ENCODE data around the gene ELMO2. TPM values are rescaled to one million over a fixed set of nuclear protein-coding genes. Genes with fewer than 3 reads are reported as not detected.

Gene ELMO2
- total and polyA plus RNA-seq, 12 donors = 17.2 to 46.0 (median 27.5) TPM

DNA sequence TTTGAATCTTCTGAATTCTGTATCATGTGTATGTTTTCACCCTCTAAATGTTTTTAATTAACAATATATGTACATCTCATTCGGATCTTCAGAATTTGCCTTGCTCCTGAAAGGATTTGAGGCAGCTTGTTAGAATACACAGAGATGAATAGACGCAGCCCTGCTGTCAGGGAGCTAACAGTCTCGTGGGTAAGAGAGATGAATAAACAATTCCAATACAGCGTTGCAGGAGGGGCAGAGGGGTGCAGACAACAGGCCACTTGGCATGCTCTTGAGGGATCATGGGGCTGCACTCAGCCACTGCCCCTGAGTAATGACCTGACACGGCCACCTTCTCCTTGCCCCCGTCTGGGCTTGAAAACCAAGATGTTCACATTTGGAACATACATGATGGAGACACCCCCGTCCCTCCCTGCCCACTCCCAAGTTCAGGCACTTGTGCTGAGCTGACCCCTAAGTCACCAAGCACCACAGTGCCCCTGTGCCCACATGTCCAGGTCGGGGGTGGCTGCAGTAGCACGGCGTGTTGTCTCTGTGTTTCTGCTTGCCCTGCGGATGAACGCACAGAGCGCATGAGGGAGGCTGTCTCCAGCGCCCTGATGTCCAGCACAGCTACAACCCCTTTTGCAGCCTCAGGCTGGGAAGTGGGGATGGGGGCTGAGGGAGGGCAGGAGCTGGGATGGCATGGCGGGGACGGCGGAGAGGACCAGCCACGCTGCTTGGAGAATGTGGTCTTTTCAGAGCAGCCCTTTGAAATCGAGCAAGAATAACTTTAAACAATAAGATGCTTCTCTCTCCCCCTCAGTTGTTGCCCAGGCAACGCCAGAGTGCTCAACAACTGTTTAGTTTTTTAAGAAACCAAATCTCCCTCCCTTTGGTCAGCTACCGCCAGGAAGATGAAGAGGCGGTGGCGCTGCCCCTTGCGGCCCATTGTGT is 65.1 kb downstream of the ELMO2 start:
- no peaks in the 10 kb centered on the region for H3K9me3 ChIP-seq
- no peaks in the 10 kb centered on the region for H3K36me3 ChIP-seq
- TF ChIP-seq, protein P1, sequence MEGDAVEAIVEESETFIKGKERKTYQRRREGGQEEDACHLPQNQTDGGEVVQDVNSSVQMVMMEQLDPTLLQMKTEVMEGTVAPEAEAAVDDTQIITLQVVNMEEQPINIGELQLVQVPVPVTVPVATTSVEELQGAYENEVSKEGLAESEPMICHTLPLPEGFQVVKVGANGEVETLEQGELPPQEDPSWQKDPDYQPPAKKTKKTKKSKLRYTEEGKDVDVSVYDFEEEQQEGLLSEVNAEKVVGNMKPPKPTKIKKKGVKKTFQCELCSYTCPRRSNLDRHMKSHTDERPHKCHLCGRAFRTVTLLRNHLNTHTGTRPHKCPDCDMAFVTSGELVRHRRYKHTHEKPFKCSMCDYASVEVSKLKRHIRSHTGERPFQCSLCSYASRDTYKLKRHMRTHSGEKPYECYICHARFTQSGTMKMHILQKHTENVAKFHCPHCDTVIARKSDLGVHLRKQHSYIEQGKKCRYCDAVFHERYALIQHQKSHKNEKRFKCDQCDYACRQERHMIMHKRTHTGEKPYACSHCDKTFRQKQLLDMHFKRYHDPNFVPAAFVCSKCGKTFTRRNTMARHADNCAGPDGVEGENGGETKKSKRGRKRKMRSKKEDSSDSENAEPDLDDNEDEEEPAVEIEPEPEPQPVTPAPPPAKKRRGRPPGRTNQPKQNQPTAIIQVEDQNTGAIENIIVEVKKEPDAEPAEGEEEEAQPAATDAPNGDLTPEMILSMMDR (IDR thresholded peaks at IDR 0.05) = no peak
- H3K27ac ChIP-seq = no peak overlapping the region
- intact Hi-C loops (cut with DNase I) = loop anchor here in 2 of 10 donors (2.0 to 10.0 kb wide), 2 partner anchors 49 to 327 kb away; no protein-coding TSS in a partner anchor
- DNase-seq (no peak), ATAC-seq (no peak)
- H3K27me3 ChIP-seq = peaks cover 0 to 75% (median 64%) of the 10 kb centered on the region in 7 donors
- H3K4me1 ChIP-seq = peaks cover 0 to 15% (median 12%) of the 10 kb centered on the region in 9 donors
- no peak overlapping the region for H3K4me3 ChIP-seq
- WGBS, 2 donors = 63 to 65% methylated on average over 24 of the region's 24 CpGs

DNA sequence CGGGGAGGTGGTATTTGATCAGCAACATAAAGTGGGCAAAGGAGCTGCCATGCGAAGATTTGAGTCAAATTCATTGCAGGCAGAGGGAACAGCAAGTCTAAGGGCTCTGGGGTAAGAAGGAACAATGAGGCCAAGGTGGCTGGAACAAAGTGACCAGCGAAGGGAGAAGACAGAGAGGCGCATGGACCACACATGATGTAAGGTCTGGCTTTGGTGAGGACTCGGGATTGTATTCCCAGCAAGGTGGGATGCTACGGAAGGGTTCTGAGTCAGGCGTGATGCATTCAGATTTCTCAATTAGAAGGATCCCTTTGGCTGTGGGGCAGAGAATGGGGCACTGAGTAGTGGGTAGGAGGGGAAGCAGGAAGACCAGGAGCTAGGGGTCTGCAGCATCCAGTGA is 67.4 kb downstream of the ELMO2 start:
- H3K36me3 ChIP-seq = no peaks in the 10 kb centered on the region
- H3K4me1 ChIP-seq = peaks cover 0 to 15% (median 12%) of the 10 kb centered on the region in 9 donors
- H3K4me3 ChIP-seq = no peak overlapping the region
- H3K27me3 ChIP-seq = peaks cover 0 to 98% (median 87%) of the 10 kb centered on the region in 7 donors
- H3K9me3 ChIP-seq = no peaks in the 10 kb centered on the region
- intact Hi-C loops (cut with DNase I) = no loop called here
- TF ChIP-seq, protein P1 (IDR thresholded peaks at IDR 0.05) = no peak
- 81 to 83% methylated on average over 7 of the region's 7 CpGs for WGBS, 2 donors
- ATAC-seq (no peak), DNase-seq (no peak)
- no peak overlapping the region for H3K27ac ChIP-seq

DNA sequence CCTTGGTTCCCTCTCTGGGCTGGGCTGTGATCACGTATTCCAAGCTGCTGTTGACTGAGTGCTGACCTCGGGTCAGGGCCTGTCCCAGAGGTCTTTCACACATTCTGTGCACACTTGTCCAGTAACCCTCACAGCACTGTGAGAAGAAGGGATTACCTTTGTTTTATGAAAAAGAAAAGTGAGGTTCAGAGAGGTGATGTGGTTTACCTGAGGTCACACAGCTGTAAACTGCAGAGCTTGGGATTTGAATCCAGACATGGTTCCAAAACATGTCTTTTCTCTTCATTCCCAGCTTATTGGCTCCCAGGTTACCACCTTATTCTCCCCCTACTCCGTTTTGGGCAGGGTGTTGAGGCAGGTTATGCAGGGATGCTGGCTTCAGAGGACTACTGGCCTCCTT is 69.7 kb downstream of the ELMO2 start:
- Histone ChIP-seq H3K27ac (no peak overlapping the region), H3K27me3 (peaks cover 0 to 96% (median 84%) of the 10 kb centered on the region in 7 donors), H3K36me3 (no peaks in the 10 kb centered on the region), H3K4me3 (no peak overlapping the region), H3K4me1 (no peaks in the 10 kb centered on the region), H3K9me3 (no peaks in the 10 kb centered on the region)
- TF ChIP-seq, protein P1 (IDR thresholded peaks at IDR 0.05) = no peak
- WGBS, 2 donors = 45 to 52% methylated on average over 3 of the region's 3 CpGs
- intact Hi-C loops (cut with DNase I) = no loop called here
- DNase-seq (no peak), ATAC-seq (no peak)

DNA sequence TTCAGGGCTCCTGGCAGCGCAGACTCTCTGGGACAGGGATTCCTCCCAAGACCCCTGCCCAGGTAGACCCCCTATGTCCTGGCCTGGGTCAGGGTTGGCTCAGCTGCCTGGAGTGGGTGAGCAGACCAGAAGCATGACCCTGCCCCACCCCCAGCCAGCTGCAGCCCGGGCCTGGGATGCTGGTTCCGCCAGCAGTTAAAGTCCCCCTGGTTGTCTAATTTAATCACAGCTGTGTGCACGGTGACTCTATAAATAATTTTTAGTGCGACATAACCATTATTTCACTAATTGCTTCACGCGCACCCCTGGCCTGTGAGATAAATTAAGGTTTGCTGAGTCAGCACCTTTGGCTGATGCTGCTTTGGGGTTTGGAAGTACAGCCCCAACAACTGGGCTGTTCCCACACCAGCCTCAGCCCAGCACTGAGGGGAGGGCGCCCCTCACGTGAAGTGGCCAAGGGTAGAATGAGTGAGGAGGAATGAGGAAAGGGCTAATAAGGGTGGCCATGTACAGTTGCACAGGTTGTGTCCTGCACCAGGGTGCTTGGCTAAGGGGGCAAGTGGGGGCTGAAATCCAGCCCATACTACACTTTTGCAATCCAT is 72.0 kb downstream of the ELMO2 start:
- no peaks in the 10 kb centered on the region for H3K9me3 ChIP-seq
- H3K36me3 ChIP-seq = no peaks in the 10 kb centered on the region
- DNase-seq (no peak), ATAC-seq (no peak)
- H3K4me3 ChIP-seq = no peak overlapping the region
- H3K27ac ChIP-seq = no peak overlapping the region
- H3K4me1 ChIP-seq = peaks cover 0 to 2% (median 0%) of the 10 kb centered on the region in 9 donors
- peaks cover 8 to 96% (median 84%) of the 10 kb centered on the region in 7 donors for H3K27me3 ChIP-seq
- WGBS, 2 donors = 40 to 49% methylated on average over 9 of the region's 9 CpGs
- TF ChIP-seq, protein P1 (IDR thresholded peaks at IDR 0.05) = no peak
- intact Hi-C loops (cut with DNase I) = no loop called here
